ENCODE data around the gene SELENON.

GRCh38 chr1:25867210-25867991 is 67.4 kb downstream of the SELENON start:
- TF ChIP-seq, protein P1, sequence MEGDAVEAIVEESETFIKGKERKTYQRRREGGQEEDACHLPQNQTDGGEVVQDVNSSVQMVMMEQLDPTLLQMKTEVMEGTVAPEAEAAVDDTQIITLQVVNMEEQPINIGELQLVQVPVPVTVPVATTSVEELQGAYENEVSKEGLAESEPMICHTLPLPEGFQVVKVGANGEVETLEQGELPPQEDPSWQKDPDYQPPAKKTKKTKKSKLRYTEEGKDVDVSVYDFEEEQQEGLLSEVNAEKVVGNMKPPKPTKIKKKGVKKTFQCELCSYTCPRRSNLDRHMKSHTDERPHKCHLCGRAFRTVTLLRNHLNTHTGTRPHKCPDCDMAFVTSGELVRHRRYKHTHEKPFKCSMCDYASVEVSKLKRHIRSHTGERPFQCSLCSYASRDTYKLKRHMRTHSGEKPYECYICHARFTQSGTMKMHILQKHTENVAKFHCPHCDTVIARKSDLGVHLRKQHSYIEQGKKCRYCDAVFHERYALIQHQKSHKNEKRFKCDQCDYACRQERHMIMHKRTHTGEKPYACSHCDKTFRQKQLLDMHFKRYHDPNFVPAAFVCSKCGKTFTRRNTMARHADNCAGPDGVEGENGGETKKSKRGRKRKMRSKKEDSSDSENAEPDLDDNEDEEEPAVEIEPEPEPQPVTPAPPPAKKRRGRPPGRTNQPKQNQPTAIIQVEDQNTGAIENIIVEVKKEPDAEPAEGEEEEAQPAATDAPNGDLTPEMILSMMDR (IDR thresholded peaks at IDR 0.05): no peak
- TF ChIP-seq POLR2A (IDR thresholded peaks at IDR 0.05): no peak
